NCI-H748 (cell line): Measurements from ENCODE around the gene VSIG10L.

Experiments used
- DNase-seq: peaks from one replicate; lab custom pipeline; 2025; ENCODE audit not compliant: unreplicated experiment; lab: John Stamatoyannopoulos, UW

Gene VSIG10L

DNA sequence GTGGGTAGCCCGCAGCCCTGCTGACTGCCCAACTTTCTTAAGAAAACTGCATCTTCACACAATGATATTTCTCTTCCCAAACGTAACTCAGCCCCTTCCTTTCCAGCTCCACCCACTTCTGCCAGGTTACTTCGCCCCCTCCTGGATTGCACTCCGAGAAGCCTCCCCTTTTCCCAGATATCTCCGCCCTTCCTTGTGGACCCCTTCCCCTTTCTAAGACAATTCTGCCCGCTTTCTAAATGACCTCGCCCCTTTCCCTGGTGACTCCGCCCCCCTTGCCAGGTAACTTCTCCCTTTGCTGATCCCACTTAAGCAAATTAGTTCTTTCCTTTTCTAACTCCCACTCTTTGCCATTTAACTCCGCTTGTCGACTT is 2.6 kb downstream of the VSIG10L start:
- peak; percentile 39 for DNase-seq

DNA sequence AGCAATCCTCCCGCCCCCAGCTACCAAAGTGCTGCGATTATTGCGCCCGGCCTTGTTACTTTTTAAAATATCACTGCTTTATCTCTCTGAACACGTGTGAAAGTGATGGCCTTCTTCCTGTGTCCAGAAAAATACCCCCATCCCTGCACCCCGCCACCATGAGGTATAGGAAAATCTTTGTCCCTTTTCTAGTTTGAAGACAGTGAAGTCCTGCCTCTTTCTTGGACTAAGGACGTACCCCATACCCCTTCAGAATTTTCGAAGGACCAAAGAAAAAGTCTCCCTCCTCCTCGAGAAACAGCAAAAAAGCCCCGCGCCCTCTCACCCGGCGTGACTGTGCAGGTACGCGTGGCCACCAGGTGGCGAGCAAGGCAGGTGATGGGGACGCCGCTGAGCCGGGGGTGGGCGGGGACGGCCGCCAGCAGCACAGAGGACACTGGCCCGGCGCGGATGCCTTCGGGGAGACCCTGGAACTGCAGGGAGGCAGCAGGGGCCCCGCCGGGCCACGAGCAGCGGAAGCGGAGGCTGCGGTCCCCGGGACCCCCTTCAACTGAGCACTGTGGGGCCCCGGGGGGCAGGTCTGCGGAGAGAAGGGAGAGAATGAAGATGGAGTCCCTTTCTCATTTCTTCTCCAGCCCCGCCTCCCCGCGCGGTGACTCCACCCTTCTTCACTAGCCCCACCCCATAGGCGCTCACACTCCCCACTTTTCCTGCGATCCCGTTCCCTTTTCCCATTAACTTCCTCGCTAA is 3.2 kb downstream of the VSIG10L start:
- DNase-seq: peak; percentile 79

DNA sequence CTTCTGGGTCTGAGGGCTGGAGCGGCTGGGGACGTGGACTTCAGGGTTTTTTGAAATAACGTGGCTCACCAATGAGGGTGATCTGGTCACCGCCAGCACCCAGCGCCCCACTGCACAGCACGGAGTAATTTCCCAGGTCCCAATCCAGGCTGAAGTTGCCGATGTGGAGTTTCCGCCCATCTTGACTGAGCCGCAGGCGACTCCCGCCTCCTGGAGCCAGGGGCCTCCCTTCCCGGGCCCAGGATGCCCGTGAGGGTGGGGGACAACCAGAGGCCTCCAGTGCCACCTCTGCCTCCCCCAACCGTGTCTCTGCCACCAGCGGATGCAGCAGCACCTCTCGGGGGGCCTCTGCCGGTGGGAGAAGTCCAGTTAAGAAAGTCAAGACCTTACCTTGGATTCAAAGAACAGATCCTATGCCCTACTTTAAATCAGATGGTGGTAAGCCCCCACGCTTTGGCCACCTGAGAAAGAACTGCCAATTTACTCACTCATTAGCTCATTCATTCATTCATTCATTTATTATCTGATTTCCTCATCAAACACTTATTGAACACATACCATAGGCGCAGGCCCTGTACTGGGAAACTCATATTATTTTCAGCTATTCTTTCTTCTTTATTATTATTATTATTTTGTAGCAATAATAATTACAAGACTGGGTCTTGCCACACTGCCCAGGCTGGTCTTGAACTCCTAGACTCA is 3.9 kb downstream of the VSIG10L start:
- no peak for DNase-seq

DNA sequence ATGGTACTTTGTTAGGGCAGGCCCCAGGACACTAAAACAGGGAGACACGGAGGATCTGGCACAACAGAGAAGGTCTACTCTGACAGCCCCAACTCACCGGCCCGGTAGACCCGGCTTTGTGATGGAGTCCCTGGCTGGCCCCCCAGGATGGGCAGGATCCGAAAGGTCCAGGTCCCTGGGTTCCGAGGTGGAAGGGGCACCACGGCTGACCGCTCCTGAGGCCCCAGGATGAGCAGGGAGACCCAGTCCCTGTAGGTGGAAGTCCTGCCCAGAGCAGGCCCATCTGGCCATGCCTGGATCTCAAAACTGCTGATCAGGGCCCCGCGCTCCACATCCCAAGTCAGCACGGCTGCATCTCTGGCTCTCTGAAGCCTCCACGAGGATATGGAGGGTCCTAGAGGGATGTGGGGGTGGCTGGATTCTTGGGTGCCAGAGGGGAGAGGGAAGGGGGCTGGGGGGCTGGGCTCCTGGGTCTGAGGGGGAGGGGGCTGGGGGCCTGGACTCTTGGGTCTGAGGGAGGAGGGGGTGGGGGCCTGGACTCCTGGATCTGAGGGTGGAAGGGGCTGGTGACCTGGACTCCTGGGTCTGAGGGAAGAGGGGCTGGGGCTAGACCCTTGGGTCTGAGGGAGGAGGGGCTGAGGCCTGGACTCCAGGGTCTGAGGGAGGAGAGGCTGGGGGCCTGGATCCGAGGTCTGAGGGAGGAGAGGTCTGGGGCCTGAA is 4.6 kb downstream of the VSIG10L start:
- DNase-seq: no peak

DNA sequence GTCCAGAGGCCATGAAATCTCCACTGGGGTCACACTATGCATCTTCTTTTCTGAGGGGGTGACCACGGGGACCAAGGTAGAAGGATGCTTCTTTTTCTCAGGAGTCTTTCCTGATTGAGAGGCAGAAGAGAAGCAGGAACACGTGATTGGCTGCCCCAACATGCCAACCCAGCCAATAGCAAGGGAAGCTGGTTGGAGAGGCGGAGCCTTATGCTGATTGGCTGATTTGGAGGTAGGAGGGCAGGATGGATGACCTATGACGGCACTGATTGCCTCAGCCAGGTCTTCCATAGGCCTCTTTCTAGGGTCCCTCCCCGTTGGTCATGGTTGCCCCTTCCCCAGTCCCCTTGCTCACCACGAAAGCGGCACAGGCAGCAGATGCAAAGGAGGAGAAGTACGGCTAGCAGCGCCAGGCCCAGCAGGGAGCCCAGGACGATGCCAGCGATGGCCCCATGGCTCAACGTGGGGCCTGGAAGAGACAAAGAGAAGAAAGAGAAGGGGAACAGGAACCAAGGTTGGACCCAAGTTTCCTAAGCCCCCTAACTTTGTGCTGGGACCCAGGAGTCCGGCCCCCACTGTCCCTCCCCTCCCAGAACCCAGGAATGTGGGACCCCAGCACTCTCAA is 8.0 kb downstream of the VSIG10L start:
- no peak for DNase-seq

DNA sequence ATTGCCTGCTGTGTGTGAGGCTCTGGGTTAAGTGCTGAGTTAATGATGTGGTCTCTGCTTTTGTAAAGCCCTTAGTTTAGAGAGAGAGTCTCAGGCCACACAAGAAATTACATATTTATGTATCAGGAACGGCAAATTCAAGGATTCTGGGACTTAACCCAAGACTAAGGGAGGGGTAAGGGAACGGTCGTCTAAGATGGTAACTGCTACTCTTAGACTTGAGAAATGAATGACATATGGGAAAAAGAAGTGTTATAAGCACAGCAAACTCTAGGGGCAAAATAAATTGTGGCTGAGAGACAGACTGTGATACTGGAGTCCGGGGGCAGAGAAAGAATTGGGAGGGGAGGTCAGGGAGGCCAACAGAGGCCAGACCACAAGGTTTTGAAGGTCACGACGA is 10.2 kb downstream of the VSIG10L start:
- DNase-seq: no peak

DNA sequence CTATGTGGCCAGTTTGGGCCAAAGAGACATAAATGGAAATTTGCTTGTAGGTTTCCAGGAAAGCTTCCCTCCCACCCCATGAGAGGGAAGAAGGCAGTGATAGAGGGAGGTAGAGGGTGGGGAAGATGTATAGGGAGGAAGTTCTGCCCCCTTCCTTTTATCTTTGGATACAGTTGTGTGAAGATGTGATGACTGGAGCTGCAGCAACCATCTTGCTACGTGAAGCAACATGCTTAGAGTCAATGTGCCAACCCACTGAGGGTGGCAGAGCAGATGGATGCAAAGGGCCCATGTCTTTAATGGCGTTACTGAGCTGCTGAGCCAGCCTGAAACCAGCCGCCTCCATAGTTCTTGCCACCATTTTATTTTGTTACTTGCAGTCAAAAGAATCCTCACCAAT is 10.7 kb downstream of the VSIG10L start:
- DNase-seq: no peak

DNA sequence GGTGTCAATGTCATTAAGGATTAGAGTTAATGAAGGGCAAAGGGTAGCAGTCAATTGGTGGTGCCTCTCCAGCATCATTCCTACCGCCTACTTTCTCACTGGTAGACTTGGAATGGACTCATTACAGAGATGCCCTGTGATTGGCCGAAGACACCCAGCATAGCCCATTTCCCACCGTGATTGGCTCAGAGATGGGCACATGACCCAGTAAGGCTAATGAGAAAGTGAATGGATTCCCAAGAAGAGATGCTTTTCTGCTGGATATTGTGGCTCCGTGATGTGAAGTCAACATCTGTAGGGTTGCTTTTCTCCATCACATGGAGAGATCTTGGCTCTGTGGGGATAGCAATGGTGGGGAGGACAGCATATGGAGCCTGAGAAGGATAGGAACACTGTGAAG is 11.6 kb downstream of the VSIG10L start:
- no peak for DNase-seq

DNA sequence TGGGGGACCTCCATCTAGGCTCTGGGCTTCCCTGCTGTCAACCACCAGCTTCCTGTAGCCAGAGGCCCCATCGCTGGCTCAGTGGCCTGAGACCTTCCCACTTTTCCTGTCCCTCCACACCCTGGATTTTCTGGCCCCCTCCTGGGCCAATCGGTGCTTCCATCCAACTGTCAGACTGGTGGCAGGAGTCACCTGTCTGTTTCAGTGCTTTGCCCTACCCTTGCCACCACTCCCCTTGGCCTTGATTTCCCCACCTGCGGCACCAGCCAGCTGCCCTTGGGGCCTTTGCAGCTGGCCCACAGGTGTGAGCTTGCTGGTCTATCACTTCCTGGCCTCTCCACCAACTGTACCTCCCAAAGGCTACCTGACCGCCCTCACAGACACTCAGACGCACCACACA is 12.5 kb downstream of the VSIG10L start:
- DNase-seq: no peak

DNA sequence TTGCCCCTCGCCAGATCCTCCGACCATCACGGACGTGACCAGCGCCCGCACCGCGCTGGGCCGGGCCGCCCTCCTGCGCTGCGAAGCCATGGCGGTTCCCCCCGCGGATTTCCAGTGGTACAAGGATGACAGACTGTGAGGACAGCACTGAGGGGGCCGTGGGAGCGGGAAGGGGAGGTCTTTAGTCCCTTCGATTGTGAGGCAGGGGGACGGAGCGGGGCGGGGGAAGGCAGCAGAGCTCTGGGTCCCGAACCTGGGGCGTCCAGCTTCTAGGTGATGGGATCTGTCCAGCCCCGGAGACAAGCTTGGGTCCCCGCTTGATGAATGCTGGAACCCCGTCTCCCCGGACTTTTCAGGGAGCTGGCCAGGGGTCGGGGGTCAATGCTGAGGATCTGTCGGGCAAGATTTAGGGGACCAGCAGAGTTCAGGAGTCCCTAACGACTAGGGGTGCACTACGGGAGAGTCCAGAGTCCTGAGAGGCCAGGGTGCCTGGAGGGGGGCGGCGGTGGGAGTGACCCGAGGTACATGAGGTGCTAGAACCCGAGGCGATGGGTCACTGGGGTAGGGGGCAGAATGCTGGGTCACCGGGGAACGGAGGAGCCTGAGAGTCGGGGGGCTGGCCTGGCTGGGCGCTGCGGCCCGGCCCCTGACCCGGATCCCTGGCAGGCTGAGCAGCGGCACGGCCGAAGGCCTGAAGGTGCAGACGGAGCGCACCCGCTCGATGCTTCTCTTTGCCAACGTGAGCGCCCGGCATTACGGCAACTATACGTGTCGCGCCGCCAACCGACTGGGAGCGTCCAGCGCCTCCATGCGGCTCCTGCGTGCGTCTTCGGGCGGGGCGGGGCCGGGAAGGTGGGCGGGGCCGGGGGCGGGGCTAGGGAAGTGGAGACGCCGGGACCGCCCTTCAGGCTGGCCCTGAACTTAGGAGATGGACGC is 14.6 kb downstream of the VSIG10L start:
- DNase-seq: no peak

DNA sequence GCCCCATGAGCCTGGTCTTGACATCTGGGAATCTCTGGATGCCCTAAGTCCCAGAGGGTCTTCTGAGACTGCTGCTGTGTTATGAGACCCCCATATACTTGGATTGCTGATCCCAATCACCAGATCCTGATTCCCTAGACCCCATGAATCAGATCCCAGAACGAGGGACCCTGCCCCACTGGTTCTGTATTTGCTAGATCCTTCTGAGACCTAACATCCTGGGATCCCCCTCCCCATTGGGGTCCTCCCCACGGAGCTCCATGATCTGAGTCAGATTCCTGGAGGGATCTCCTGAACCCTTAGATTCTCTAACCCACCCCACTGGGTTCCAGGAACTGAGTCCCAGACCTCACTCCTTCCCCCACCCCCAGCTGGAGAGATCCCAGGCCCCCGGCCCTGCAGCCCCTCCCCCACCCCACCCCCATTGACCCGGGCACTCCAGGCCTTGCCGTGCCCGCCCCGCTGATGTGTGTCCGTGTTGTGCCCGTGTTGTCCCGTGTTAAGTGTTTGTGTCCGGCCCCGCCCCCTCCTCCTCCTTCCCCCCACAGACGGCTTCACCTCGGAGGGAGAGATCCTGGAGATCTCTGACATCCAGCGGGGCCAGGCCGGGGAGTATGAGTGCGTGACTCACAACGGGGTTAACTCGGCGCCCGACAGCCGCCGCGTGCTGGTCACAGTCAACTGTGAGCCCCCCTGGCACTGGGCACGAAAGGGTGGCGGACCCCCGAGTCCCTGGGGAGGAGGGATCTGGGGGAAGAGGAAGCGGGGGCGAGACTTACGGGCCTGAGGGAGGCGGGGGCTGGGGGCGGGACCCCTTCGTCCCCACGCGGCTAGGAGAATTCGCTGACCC is 15.5 kb downstream of the VSIG10L start:
- no peak for DNase-seq

DNA sequence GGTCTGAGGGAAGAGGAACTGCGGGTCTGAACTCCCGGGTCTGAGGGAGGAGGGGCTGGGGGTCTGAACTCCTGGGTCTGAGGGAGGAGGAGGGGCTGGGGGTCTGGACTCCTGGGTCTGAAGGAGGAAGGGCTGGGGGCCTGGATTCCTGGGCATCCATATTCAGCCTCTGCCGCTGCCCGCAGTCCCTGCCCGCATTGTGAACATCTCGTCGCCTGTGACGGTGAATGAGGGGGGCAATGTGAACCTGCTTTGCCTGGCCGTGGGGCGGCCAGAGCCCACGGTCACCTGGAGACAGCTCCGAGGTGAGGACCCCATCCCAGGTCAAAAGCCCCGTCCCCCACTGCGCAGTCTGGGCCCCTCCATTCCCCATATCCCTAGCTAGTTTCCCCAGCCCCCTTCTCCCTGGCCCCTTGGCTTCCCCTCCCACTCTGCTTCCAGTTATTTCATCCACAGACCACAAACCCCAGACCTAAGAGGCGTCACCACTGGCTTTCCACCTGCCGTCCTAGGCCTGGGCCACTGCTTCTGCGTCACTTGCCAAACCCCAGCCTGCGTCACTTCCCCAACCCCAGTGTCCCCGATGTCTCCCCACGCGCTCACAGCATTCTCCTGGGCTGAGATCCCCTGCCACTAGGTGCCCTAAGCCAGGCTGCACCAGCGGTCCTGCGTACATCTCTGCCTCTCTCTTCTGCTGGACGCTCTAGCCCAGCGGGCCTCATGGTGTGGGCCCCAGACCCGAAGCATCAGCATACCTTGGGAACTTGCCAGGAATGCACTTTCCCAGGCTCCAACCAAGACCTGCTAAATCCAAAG is 16.6 kb downstream of the VSIG10L start:
- DNase-seq: no peak

DNA sequence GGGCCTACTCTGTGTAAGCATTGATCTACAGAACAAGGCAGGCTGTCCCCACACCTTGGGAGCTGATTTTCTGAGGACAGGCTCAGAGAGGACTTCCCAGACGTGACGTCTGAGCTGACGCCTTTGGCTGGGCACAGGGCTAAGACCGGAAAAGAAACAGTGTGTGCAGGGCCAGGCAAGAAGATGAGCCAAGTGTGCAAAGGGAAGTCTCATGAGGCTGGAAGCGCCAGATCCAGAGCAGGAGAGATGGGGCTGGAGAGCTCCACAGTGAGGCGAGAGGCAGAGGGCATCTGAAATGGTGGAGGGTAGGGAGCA is 17.8 kb downstream of the VSIG10L start:
- DNase-seq: no peak

DNA sequence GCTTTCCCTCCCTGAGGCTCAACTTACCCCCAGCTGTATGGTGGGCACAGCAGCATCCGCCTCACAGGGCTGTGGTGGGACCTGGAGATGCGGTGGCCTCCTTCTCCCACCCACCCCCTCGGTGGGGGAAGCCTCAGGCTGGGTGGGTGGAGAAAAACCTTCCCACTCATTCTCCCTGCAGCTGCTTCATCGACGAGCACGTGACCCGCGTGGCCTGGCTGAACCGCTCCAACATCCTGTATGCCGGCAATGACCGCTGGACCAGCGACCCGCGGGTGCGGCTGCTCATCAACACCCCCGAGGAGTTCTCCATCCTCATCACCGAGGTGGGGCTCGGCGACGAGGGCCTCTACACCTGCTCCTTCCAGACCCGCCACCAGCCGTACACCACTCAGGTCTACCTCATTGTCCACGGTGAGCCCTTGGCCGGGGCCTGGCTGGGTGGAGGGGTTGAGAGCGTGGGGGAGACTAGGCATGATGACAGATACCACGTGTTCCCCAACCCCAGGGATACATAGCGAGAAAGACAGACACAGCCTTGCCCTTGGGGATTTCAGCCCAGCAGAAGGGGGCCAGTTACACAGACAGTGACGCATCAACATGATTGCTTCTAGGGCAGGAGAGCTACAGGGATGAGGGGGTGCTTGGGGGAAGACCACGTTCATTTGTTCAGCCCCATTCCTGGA is 18.3 kb downstream of the VSIG10L start:
- no peak for DNase-seq

DNA sequence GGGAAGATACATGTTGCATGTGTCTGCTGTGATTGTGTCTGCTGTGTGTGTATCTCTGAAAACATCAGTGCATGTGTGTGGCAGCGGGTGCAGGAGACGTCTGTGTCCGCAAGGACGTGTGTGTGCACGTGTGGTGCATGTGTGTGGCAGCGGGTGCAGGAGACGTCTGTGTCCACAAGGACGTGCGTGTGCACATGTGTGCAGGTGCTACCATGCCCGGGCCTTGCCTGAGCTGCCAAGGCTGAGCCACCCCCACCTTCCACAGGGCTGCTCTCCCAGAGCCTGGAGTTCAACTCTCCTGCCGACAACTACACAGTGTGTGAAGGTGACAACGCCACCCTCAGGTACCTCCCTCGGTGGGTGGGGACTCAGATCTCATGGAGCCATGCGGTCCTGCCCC is 20.1 kb downstream of the VSIG10L start:
- DNase-seq: no peak

DNA sequence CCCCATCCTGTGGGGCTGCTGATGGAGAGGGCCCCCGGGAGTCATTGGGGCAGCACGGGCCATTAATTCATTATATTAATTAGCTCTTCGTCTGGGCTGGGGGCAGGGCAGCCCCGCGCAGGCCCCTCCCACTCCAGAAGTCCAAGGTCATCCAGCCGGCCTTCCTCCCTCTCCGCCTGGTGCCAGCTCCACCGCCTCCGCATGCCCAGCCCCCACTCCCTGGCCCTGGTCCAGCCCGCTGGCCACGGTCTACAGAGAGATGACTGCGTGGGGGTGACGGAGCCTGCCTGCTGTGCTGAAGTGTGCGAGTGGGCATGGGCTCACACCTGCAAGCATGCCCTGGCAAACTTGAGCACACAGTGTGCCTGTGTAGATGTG is 21.7 kb downstream of the VSIG10L start:
- no peak for DNase-seq

DNA sequence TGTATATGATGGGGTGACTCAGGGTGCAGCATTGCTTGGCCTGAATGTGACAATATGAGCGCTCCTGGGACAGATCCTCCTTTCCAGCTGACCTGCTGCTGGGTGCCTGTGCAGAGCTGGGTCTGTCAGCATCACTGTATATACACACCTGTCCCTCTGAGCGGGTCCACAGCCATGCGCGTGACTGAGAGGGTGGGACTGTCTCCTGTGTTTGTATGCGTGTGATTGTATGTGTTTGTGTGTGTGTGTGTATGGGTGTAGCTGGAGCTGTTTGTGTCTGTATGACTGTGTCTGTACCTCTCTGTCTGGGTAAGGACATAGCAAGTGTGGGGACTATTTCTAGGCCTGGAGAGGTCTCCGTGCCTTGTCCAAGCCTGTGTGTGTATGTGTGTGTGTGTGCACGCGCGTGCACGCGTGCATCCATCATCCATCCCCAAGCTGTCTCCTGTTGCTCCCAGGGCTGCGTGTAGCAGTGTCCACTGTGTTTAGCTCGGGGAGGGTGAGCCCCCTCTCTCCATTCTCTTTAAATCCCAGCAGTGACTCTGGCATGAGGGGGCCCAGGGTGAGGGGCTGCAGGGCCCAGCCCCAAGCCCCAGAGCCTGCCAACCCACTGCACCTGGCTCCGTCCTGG is 22.2 kb downstream of the VSIG10L start:
- DNase-seq: no peak
